ENCODE measurements around the gene MAEL. TPM values are rescaled to one million over a fixed set of nuclear protein-coding genes. Genes with fewer than 3 reads are reported as not detected.

Gene MAEL
- total and polyA plus RNA-seq, 2 of the 13 experiments (the other 11 are each of a cell fraction or from before 2014, with no cell fraction given) = not detected

- Histone ChIP-seq H3K4me2 (ENCODE audit: low read depth, low read length) (peak overlapping the region; percentile 81), H3K4me3 (replicated peaks in 1 of 3; ENCODE audit: insufficient read depth in 1 of 3, low read depth in 2 of 3, low read length in 3 of 3) (peak overlapping the region in 2 of 3 experiments; percentile 12 to 51; a peak in 2 of 6 replicates), H3K4me1 (ENCODE audit: insufficient read depth, low read length) (0 out of 2 replicates have a peak, but pooled peaks cover 12% of the 10 kb centered on the region), H3K9me3 (ENCODE audit: low read length) (no peaks in the 10 kb centered on the region), H3K27me3 (ENCODE audit: control insufficient read depth in 1 of 2, insufficient read depth in 2 of 2, low read length in 2 of 2) (peaks cover 3 to 13% of the 10 kb centered on the region in 2 experiments; a peak in 3 of 5 replicates), H2AFZ (ENCODE audit: low read length) (peak overlapping the region; percentile 71), H4K20me1 (ENCODE audit: insufficient read depth, low read length) (no peaks in the 10 kb centered on the region), H3K27ac (ENCODE audit: extremely low read length, insufficient read depth, low read length) (no peak overlapping the region), H3K79me2 (ENCODE audit: insufficient read depth, low read length) (no peaks in the 10 kb centered on the region), H3K9ac (ENCODE audit: insufficient read depth, low read depth, low read length) (no peak overlapping the region), H3K36me3 (replicated peaks in 1 of 2; ENCODE audit: control insufficient read depth in 1 of 2, insufficient read depth in 2 of 2, low read length in 2 of 2) (no peaks in the 10 kb centered on the region)
- DNase-seq (ENCODE audit: low spot score) (peak; percentile 45), FAIRE-seq (peak; percentile 85), ATAC-seq (peak; percentile 58)
- CTCF ChIA-PET (ENCODE audit: low intra/inter-chr PET ratio, low total read pairs) = interaction anchor here (0.6 to 5.6 kb wide), 2 partner anchors 148 to 152 kb away, joined by 3 to 75 read pairs; no protein-coding TSS in a partner anchor
- in situ Hi-C loops (cut with HindIII; ENCODE audit: extremely low pct_ligation_motif_present, low pct_unique_long_range_greater_than_20kb) = loop anchor here (5.0 kb wide), 1 partner anchor 147 kb away; no protein-coding TSS in a partner anchor
- intact Hi-C loops (cut with micrococcal nuclease; ENCODE audit: unreplicated experiment) = loop anchor here (1.0 to 5.0 kb wide), 2 partner anchors 149 to 272 kb away; no protein-coding TSS in a partner anchor
- POLR2A ChIA-PET = no interaction called here
- no TSS peak for BruUV-seq (replicated peaks)
- WGBS (ENCODE audit: low lambda C conversion rate) = 18% methylated on average over 7 of the region's 17 CpGs
- peak; percentile 32; the same call in 1 of the 2 replicates for TF ChIP-seq ZFX (CRISPR knock-in tag; IDR thresholded peaks at IDR 0.05; ENCODE audit: low read depth)
- no peak for TF ChIP-seq GABPA (IDR thresholded peaks at IDR 0.05; ENCODE audit: low read depth, low read length)
- TF ChIP-seq GABPA (CRISPR knock-in tag; IDR thresholded peaks at IDR 0.05; ENCODE audit: low read depth) = 0 out of 2 replicates have a peak, but pooled peaks have one; percentile 45
- TF ChIP-seq POLR2AphosphoS2 (IDR thresholded peaks at IDR 0.05; ENCODE audit: low read depth, low read length) = no peak
- TF ChIP-seq XRCC5 (optimal IDR thresholded peaks at IDR 0.05; ENCODE audit: low read length) = peak; percentile 29
- TF ChIP-seq STAG1 (CRISPR knock-in tag; IDR thresholded peaks at IDR 0.05) = peak; percentile 82
- 0 out of 2 replicates have a peak, but pooled peaks have one; percentile 23 for TF ChIP-seq FOXJ3 (CRISPR knock-in tag; IDR thresholded peaks at IDR 0.05; ENCODE audit: borderline replicate concordance)
- 0 out of 4 replicates have a peak, but pooled peaks of 1 of the 2 experiments have one; percentile 23 for TF ChIP-seq HMGXB4 (CRISPR knock-in tag; IDR thresholded peaks at IDR 0.05; ENCODE audit: borderline replicate concordance in 1 of 2, low read depth in 1 of 2)
- TF ChIP-seq RAD21 (CRISPR knock-in tag; IDR thresholded peaks at IDR 0.05) = peak; percentile 72
- TF ChIP-seq ETV5 (CRISPR knock-in tag; IDR thresholded peaks at IDR 0.05; ENCODE audit: borderline replicate concordance) = peak; percentile 92
- TF ChIP-seq, protein P1, sequence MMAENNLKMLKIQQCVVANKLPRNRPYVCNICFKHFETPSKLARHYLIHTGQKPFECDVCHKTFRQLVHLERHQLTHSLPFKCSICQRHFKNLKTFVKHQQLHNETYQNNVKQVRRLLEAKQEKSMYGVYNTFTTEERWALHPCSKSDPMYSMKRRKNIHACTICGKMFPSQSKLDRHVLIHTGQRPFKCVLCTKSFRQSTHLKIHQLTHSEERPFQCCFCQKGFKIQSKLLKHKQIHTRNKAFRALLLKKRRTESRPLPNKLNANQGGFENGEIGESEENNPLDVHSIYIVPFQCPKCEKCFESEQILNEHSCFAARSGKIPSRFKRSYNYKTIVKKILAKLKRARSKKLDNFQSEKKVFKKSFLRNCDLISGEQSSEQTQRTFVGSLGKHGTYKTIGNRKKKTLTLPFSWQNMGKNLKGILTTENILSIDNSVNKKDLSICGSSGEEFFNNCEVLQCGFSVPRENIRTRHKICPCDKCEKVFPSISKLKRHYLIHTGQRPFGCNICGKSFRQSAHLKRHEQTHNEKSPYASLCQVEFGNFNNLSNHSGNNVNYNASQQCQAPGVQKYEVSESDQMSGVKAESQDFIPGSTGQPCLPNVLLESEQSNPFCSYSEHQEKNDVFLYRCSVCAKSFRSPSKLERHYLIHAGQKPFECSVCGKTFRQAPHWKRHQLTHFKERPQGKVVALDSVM (CRISPR knock-in tag; IDR thresholded peaks at IDR 0.05) = no peak
- TF ChIP-seq ZMYM4 (CRISPR knock-in tag; IDR thresholded peaks at IDR 0.05) = 0 out of 2 replicates have a peak, but pooled peaks have one; percentile 30
- 0 out of 2 replicates have a peak, but pooled peaks have one; percentile 25 for TF ChIP-seq NFE2L2 (IDR thresholded peaks at IDR 0.05; ENCODE audit: low read length)
- TF ChIP-seq FOSL2 (CRISPR knock-in tag; IDR thresholded peaks at IDR 0.05) = peak; percentile 21; the same call in 1 of the 2 replicates
- TF ChIP-seq HOXA3 (CRISPR knock-in tag; IDR thresholded peaks at IDR 0.05) = 0 out of 2 replicates have a peak, but pooled peaks have one; percentile 27
- no peak for TF ChIP-seq ZNF629 (CRISPR knock-in tag; conservative IDR thresholded peaks at IDR 0.05)
- TF ChIP-seq AGO1 (IDR thresholded peaks at IDR 0.05; ENCODE audit: low read depth, low read length, poor library complexity, severe bottlenecking) = no peak
- TF ChIP-seq ZFY (CRISPR knock-in tag; IDR thresholded peaks at IDR 0.05) = 0 out of 2 replicates have a peak, but pooled peaks have one; percentile 20
- TF ChIP-seq SATB2 (CRISPR knock-in tag; IDR thresholded peaks at IDR 0.05) = no peak
Observed at GRCh38 chr1:167059045-167059808, 70.1 kb downstream of the MAEL start.

All from HepG2 (cell line).